ENCODE data around the gene CITED1. TPM values are rescaled to one million over a fixed set of nuclear protein-coding genes. Genes with fewer than 3 reads are reported as not detected.

The CITED1 gene
- total and polyA plus RNA-seq, 4 experiments from 2014 or later: 0.58 TPM; not detected in 3

GRCh38 chrX:72299891-72300630, 5.7 kb downstream of the CITED1 start:
- H3K36me3 Mint-ChIP-seq: peaks cover 0 to 4% of the 10 kb centered on the region in 2 donors
- H3K27ac ChIP-seq (ENCODE audit: low read depth, low read length): no peak overlapping the region
- peaks cover 4 to 9% (median 6%) of the 10 kb centered on the region in 4 donors for H3K4me1 Mint-ChIP-seq
- ChIA-PET CTCF (ENCODE audit: partially characterized antibody) (interaction anchor here (0.9 kb wide), 1 partner anchor 9 kb away, joined by 3 read pairs; no protein-coding TSS in a partner anchor), POLR2A (ENCODE audit: partially characterized antibody) (interaction anchor here (1.0 kb wide), 1 partner anchor 23 kb away, joined by 3 read pairs; no protein-coding TSS in a partner anchor)
- intact Hi-C loops (cut with micrococcal nuclease): no loop called here
- H3K27ac Mint-ChIP-seq: no peak overlapping the region
- H3K4me3 Mint-ChIP-seq: no peak overlapping the region
- H3K4me3 ChIP-seq (ENCODE audit: low read length in 2 of 2): no peak overlapping the region
- H3K9me3 Mint-ChIP-seq: no peaks in the 10 kb centered on the region
- no peaks in the 10 kb centered on the region for H3K9me3 ChIP-seq (ENCODE audit: control insufficient read depth in 1 of 2, low read length in 2 of 2)
- H3K4me1 ChIP-seq (ENCODE audit: insufficient read depth, low read length): no peaks in the 10 kb centered on the region
- H3K27me3 Mint-ChIP-seq: peaks cover 30 to 36% of the 10 kb centered on the region in 2 donors
- no peaks in the 10 kb centered on the region for H3K36me3 ChIP-seq (ENCODE audit: insufficient read depth, low read length)
- H3K27me3 ChIP-seq (ENCODE audit: insufficient read depth, low read length): no peaks in the 10 kb centered on the region
- no peak for DNase-seq

DNA sequence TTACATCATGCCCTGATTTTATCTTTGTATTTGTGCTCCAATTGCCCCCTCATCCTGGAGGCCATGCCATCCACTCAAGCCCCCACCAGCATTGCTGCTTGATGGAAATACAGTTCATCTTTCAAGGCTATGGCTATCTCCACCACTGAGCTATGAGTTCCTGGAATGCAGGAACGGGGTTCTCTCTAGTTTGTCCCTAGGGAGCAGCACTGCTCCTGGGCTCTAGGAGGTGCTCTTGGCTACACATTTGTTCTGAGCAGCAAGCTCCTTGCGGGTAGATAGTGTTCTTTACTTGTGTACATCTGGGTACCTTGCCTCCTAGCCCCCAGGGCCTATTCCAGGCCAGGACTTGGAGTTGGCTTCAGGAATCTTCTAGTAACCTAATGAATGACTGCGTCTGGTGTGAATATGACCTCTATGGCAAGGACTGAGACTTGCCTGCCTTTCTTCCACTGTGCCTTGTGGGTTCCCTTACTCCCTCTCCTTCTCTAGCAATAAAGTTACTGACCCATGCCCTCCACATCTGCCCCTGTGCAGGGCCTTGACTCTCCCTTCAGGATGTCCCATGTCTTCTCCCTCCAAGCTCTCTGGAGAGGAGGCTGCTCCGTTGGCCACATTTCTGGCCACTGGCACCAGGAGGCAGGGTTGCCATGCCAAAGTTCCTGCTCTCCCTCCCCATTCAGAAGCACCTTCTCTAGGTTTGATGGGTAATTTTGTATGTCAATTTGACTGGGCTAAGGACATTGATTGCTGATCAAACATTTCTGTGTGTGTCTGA, 7.6 kb downstream of the CITED1 start:
- no peaks in the 10 kb centered on the region for H3K4me1 Mint-ChIP-seq
- no peak overlapping the region for H3K4me3 Mint-ChIP-seq
- ChIA-PET CTCF (ENCODE audit: partially characterized antibody) (interaction anchor here (1.1 kb wide), 1 partner anchor 21 kb away, joined by 3 read pairs; the partner anchor contains the start of gene RPS4X), POLR2A (ENCODE audit: partially characterized antibody) (interaction anchor here (1.8 kb wide), 1 partner anchor 21 kb away, joined by 7 read pairs; the partner anchor contains the start of gene RPS4X)
- H3K4me3 ChIP-seq (ENCODE audit: low read length in 2 of 2): no peak overlapping the region
- H3K36me3 Mint-ChIP-seq: peaks cover 0 to 4% of the 10 kb centered on the region in 2 donors
- H3K9me3 Mint-ChIP-seq: peaks cover 0 to under 1% (median 0%) of the 10 kb centered on the region in 8 donors
- no peak for DNase-seq
- no peaks in the 10 kb centered on the region for H3K4me1 ChIP-seq (ENCODE audit: insufficient read depth, low read length)
- H3K27me3 ChIP-seq (ENCODE audit: insufficient read depth, low read length): no peaks in the 10 kb centered on the region
- intact Hi-C loops (cut with micrococcal nuclease): no loop called here
- peaks cover 22 to 31% of the 10 kb centered on the region in 2 donors for H3K27me3 Mint-ChIP-seq
- no peaks in the 10 kb centered on the region for H3K9me3 ChIP-seq (ENCODE audit: control insufficient read depth in 1 of 2, low read length in 2 of 2)
- H3K27ac ChIP-seq (ENCODE audit: low read depth, low read length): no peak overlapping the region
- peak overlapping the region in 1 of 7 donors; percentile 9 for H3K27ac Mint-ChIP-seq
- H3K36me3 ChIP-seq (ENCODE audit: insufficient read depth, low read length): no peaks in the 10 kb centered on the region

DNA sequence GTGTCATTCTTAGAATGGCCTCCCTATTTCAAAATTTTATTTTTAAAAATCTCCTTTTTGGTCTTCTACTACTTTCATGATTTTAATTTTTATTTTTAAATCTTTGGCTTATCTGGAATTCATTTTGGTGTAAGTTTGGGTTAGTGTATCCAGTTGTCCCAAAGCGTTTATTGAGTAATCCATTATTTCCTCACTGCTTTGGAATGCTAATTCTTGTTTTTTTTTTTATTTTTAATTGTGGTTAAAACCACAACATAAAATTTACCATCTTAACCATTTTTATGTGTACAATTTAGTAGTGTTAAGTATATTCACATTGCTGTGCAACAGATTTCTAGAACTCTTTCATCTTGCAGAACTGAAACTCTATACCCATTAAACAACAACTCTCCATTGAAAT, 8.7 kb downstream of the CITED1 start:
- Mint-ChIP-seq H3K4me3 (no peak overlapping the region), H3K36me3 (no peaks in the 10 kb centered on the region), H3K27ac (no peak overlapping the region), H3K27me3 (peaks cover 17 to 21% of the 10 kb centered on the region in 2 donors), H3K4me1 (no peaks in the 10 kb centered on the region), H3K9me3 (peaks cover 0 to 2% (median 0%) of the 10 kb centered on the region in 8 donors)
- no peaks in the 10 kb centered on the region for H3K4me1 ChIP-seq (ENCODE audit: insufficient read depth, low read length)
- DNase-seq: no peak
- H3K27ac ChIP-seq (ENCODE audit: low read depth, low read length): no peak overlapping the region
- ChIA-PET POLR2A (ENCODE audit: partially characterized antibody) (no interaction called here), CTCF (ENCODE audit: partially characterized antibody) (no interaction called here)
- H3K4me3 ChIP-seq (ENCODE audit: low read length in 2 of 2): no peak overlapping the region
- no peaks in the 10 kb centered on the region for H3K9me3 ChIP-seq (ENCODE audit: control insufficient read depth in 1 of 2, low read length in 2 of 2)
- intact Hi-C loops (cut with micrococcal nuclease): no loop called here
- no peaks in the 10 kb centered on the region for H3K36me3 ChIP-seq (ENCODE audit: insufficient read depth, low read length)
- no peaks in the 10 kb centered on the region for H3K27me3 ChIP-seq (ENCODE audit: insufficient read depth, low read length)

DNA sequence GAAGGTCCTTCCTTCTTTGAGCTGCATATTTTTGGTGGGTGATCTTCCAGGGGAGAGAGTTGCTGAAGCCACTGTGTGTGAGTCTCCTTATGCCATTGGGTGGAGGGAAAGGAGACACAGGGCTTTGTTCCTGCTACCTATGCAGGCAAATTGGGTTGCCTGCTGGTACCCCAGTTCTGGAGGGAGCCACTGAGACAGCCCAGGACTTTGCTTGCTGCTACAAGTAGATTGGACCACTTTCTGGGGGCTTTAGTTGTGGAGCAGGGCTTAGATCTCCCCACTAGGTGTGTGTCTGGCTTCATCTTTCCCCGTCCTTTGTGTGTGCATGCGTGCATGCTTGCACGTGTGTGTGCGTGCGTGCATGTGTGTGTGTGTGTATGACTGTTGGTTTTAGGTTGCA, 10.0 kb downstream of the CITED1 start:
- Mint-ChIP-seq H3K27me3 (peaks cover 14 to 21% of the 10 kb centered on the region in 2 donors), H3K4me3 (no peak overlapping the region), H3K9me3 (peaks cover 0 to 2% (median 0%) of the 10 kb centered on the region in 8 donors), H3K4me1 (no peaks in the 10 kb centered on the region), H3K36me3 (no peaks in the 10 kb centered on the region), H3K27ac (no peak overlapping the region)
- H3K9me3 ChIP-seq (ENCODE audit: control insufficient read depth in 1 of 2, low read length in 2 of 2): no peaks in the 10 kb centered on the region
- no peaks in the 10 kb centered on the region for H3K36me3 ChIP-seq (ENCODE audit: insufficient read depth, low read length)
- no peaks in the 10 kb centered on the region for H3K27me3 ChIP-seq (ENCODE audit: insufficient read depth, low read length)
- DNase-seq: no peak
- POLR2A ChIA-PET (ENCODE audit: partially characterized antibody): no interaction called here
- intact Hi-C loops (cut with micrococcal nuclease): no loop called here
- no peaks in the 10 kb centered on the region for H3K4me1 ChIP-seq (ENCODE audit: insufficient read depth, low read length)
- H3K4me3 ChIP-seq (ENCODE audit: low read length in 2 of 2): no peak overlapping the region
- no peak overlapping the region for H3K27ac ChIP-seq (ENCODE audit: low read depth, low read length)
- CTCF ChIA-PET (ENCODE audit: partially characterized antibody): no interaction called here

DNA sequence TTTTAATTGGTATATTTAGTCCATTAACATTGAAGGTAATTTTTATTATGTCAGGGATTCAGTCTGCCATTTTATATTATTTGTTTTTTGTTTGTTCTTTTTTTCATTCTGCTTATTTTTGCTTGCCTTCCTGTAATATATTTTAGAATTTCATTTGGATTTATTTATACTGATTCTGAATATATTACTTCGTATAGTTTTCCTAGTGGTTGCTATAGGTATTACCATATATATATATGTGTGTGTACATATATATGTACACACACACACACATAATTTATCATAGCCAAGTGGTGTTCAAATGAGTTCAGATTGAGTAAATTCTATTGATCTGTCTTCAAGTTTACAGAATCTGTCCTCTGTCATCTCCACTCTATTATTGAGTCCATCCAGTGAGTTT, 11.2 kb downstream of the CITED1 start:
- Mint-ChIP-seq H3K4me3 (no peak overlapping the region), H3K9me3 (peaks cover 0 to 4% (median 1%) of the 10 kb centered on the region in 8 donors), H3K27ac (no peak overlapping the region), H3K27me3 (peaks cover 12 to 14% of the 10 kb centered on the region in 2 donors), H3K4me1 (no peaks in the 10 kb centered on the region), H3K36me3 (no peaks in the 10 kb centered on the region)
- H3K36me3 ChIP-seq (ENCODE audit: insufficient read depth, low read length): no peaks in the 10 kb centered on the region
- ChIA-PET POLR2A (ENCODE audit: partially characterized antibody) (interaction anchor here (3.0 kb wide), 1 partner anchor 18 kb away, joined by 6 read pairs; the partner anchor contains the start of gene RPS4X), CTCF (ENCODE audit: partially characterized antibody) (interaction anchor here (0.7 kb wide), 1 partner anchor 17 kb away, joined by 4 read pairs; no protein-coding TSS in a partner anchor)
- no peaks in the 10 kb centered on the region for H3K9me3 ChIP-seq (ENCODE audit: control insufficient read depth in 1 of 2, low read length in 2 of 2)
- H3K27me3 ChIP-seq (ENCODE audit: insufficient read depth, low read length): no peaks in the 10 kb centered on the region
- H3K4me1 ChIP-seq (ENCODE audit: insufficient read depth, low read length): no peaks in the 10 kb centered on the region
- intact Hi-C loops (cut with micrococcal nuclease): no loop called here
- no peak for DNase-seq
- no peak overlapping the region for H3K27ac ChIP-seq (ENCODE audit: low read depth, low read length)
- H3K4me3 ChIP-seq (ENCODE audit: low read length in 2 of 2): no peak overlapping the region

- POLR2A ChIA-PET (ENCODE audit: partially characterized antibody): no interaction called here
- intact Hi-C loops (cut with micrococcal nuclease): no loop called here
These were observed 23.4 kb downstream of the CITED1 start for GRCh38 chrX:72282302-72282701.

DNA sequence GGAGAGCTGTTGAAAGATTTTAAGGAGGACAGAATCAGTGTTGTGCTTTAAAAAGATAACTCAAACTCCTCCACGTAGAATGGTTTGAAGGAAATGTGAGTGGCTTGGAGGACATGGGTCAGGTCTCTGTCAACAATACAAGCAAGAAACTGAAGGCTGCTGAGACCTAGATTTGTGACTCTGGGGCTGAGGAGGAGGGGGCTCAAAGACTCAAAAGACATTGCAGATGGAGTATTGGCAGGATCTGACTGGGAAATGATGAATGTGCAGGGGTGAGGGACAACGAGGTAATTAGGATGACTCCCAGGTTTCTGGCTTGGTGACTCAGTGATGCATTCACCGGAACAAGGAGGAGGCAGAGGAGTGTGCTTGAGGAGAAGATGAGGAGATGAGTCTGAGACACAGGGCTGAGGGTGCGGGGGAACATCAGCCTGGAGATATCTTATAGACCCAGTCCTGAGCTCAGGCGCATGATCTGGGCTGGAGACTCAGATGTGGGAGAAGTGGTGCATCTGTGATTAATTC, 25.3 kb downstream of the CITED1 start:
- Histone ChIP-seq H3K9me3 (ENCODE audit: control insufficient read depth in 1 of 2, low read length in 2 of 2) (no peaks in the 10 kb centered on the region), H3K4me1 (ENCODE audit: insufficient read depth, low read length) (peaks cover 11% of the 10 kb centered on the region), H3K27me3 (ENCODE audit: insufficient read depth, low read length) (no peaks in the 10 kb centered on the region), H3K36me3 (ENCODE audit: insufficient read depth, low read length) (no peaks in the 10 kb centered on the region), H3K4me3 (ENCODE audit: low read length in 2 of 2) (no peak overlapping the region), H3K27ac (ENCODE audit: low read depth, low read length) (no peak overlapping the region)
- Mint-ChIP-seq H3K9me3 (no peaks in the 10 kb centered on the region), H3K27ac (no peak overlapping the region), H3K36me3 (peaks cover 6 to 12% of the 10 kb centered on the region in 2 donors), H3K27me3 (no peaks in the 10 kb centered on the region), H3K4me3 (peak overlapping the region in 1 of 8 donors; percentile 8), H3K4me1 (peaks cover 2 to 9% (median 8%) of the 10 kb centered on the region in 4 donors)
- POLR2A ChIA-PET (ENCODE audit: partially characterized antibody): no interaction called here
- no peak for DNase-seq
- CTCF ChIA-PET (ENCODE audit: partially characterized antibody): interaction anchor here (1.3 to 6.4 kb wide), 2 partner anchors 7 to 35 kb away, joined by 4 to 48 read pairs; no protein-coding TSS in a partner anchor
- intact Hi-C loops (cut with micrococcal nuclease): no loop called here

More at GRCh38 chrX:72282302-72282701, 23.4 kb downstream of the CITED1 start:
- no peak for DNase-seq
- CTCF ChIA-PET (ENCODE audit: partially characterized antibody): interaction anchor here (1.0 kb wide), 1 partner anchor 294 kb away, joined by 3 read pairs; no protein-coding TSS in a partner anchor
- Histone ChIP-seq H3K4me3 (ENCODE audit: low read length in 2 of 2) (no peak overlapping the region), H3K36me3 (ENCODE audit: insufficient read depth, low read length) (no peaks in the 10 kb centered on the region), H3K27ac (ENCODE audit: low read depth, low read length) (no peak overlapping the region), H3K4me1 (ENCODE audit: insufficient read depth, low read length) (no peaks in the 10 kb centered on the region), H3K27me3 (ENCODE audit: insufficient read depth, low read length) (no peaks in the 10 kb centered on the region), H3K9me3 (ENCODE audit: control insufficient read depth in 1 of 2, low read length in 2 of 2) (no peaks in the 10 kb centered on the region)
- Mint-ChIP-seq H3K36me3 (no peaks in the 10 kb centered on the region), H3K27ac (no peak overlapping the region), H3K4me1 (no peaks in the 10 kb centered on the region), H3K27me3 (no peaks in the 10 kb centered on the region), H3K9me3 (no peaks in the 10 kb centered on the region), H3K4me3 (no peak overlapping the region)
